Activated B cell treated with CpG ODN at 0.5 μM for 24 hours (primary cell): ENCODE data around the gene LAMA3. TPM values are rescaled to one million over a fixed set of nuclear protein-coding genes. Genes with fewer than 3 reads are reported as not detected.

Experiments used
- ATAC-seq: fragments of 200-7000 bp; cut with Tn5 transposase; one replicate; pipeline ENCODE4 v1.10.0; 2021; ENCODE audit warnings: low read depth, mild to moderate bottlenecking, moderate library complexity
- CTCF ChIA-PET: fragments of 350-600 bp; sonication (Branson Sonifier 250); formaldehyde crosslinking; loops from one replicate; lab custom pipeline; 2021; ENCODE audit warnings: antibody characterized with exemption; lab: Charles Lee
- POLR2A ChIA-PET: fragments of 350-600 bp; sonication (Branson Sonifier 250); formaldehyde crosslinking; loops from one replicate; lab custom pipeline; 2021; ENCODE audit warnings: antibody characterized with exemption; lab: Charles Lee
- DNase-seq: peaks from one replicate; pipeline ENCODE4 v3.0.0; 2022
- H3K27ac Mint-ChIP-seq: one replicate; pipeline ENCODE4 v1.8.0; 2020; ENCODE audit warnings: mixed read lengths
- H3K27me3 Mint-ChIP-seq: one replicate; pipeline ENCODE4 v1.8.0; 2021; ENCODE audit warnings: mixed read lengths
- H3K36me3 Mint-ChIP-seq: one replicate; pipeline ENCODE4 v1.8.0; 2021; ENCODE audit warnings: low read depth, mixed read lengths
- H3K4me1 Mint-ChIP-seq: one replicate; pipeline ENCODE4 v1.8.0; 2021; ENCODE audit warnings: mixed read lengths
- H3K4me3 Mint-ChIP-seq: one replicate; pipeline ENCODE4 v1.8.0; 2020; ENCODE audit warnings: mild to moderate bottlenecking, mixed read lengths
- H3K9me3 Mint-ChIP-seq: one replicate; pipeline ENCODE4 v1.8.0; 2020; ENCODE audit warnings: mixed read lengths
- CTCF ChIP-seq: fragments of 200-600 bp; IDR thresholded peaks from one replicate; pipeline ENCODE4 v1.8.0; 2022; ENCODE audit warnings: antibody characterized with exemption, mild to moderate bottlenecking
- intact Hi-C: fragments of 100-400 bp; cut with micrococcal nuclease; formaldehyde crosslinking; loops from one replicate; pipeline ENCODE4 v1.15.1; 2024
- total RNA-seq: library from RNA; stranded (reverse); gene quantifications from 2 replicates; pipeline ENCODE4 v1.2.3, GENCODE V29; 2022

Gene LAMA3
- total RNA-seq, 1 donor from 2014 or later: not detected

DNA sequence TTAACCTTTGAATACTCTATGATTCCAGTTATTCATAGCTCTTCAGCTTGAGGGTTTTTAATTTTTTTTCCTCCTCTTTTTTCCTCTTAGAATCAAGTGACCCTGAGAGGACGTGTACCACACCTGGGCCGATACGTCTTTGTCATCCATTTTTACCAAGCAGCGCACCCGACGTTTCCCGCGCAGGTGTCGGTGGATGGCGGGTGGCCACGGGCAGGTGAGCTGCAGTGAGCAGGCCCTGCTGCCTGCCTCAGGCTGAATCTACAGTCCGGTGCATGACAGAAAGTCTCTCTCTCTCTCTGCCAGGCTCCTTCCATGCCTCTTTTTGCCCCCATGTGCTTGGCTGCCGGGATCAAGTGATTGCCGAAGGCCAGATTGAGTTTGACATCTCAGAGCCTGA, 153.1 kb downstream of the LAMA3 start:
- no peak for ATAC-seq
- intact Hi-C loops: no loop called here
- Mint-ChIP-seq H3K9me3 (no peaks in the 10 kb centered on the region), H3K27me3 (no peaks in the 10 kb centered on the region), H3K4me3 (no peak overlapping the region), H3K4me1 (peaks cover 12% of the 10 kb centered on the region), H3K27ac (no peak overlapping the region), H3K36me3 (no peaks in the 10 kb centered on the region)
- DNase-seq: no peak
- CTCF ChIA-PET: no interaction called here
- no peak for TF ChIP-seq CTCF
- POLR2A ChIA-PET: no interaction called here

GRCh38 chr18:23844991-23845680, 155.9 kb downstream of the LAMA3 start:
- H3K27me3 Mint-ChIP-seq: no peaks in the 10 kb centered on the region
- ATAC-seq (no peak), DNase-seq (no peak)
- POLR2A ChIA-PET: no interaction called here
- H3K36me3 Mint-ChIP-seq: no peaks in the 10 kb centered on the region
- CTCF ChIA-PET: no interaction called here
- no peaks in the 10 kb centered on the region for H3K9me3 Mint-ChIP-seq
- TF ChIP-seq CTCF: no peak
- H3K4me3 Mint-ChIP-seq: no peak overlapping the region
- no peak overlapping the region for H3K27ac Mint-ChIP-seq
- intact Hi-C loops: no loop called here
- H3K4me1 Mint-ChIP-seq: no peaks in the 10 kb centered on the region

DNA sequence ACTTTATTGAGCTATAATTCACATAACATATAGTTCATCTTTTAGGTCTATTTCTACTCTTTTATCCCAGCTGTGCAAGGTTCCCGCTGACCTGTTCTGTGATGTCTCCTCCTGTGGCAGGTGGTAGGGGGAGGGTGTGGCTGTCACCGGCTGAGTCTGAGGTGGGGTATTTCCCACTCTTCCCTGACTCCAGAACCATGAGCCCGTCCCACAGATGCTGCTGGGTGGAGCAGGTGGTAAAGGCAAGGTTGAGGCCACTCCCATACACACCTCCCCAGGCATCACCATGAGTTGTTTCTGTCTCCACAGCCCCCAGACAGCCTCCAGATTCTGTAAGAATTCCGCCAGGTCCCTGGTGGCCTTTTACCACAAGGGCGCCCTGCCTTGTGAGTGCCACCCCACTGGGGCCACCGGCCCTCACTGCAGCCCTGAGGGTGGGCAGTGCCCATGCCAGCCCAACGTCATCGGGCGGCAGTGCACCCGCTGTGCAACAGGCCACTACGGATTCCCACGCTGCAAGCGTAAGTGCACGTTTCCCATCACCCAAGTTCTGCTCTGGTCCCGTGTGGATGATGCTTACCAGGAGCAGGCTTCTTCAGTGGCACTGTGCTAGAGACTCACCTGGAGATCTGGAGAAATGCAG, 156.9 kb downstream of the LAMA3 start:
- TF ChIP-seq CTCF: no peak
- H3K4me3 Mint-ChIP-seq: no peak overlapping the region
- DNase-seq (no peak), ATAC-seq (no peak)
- CTCF ChIA-PET: no interaction called here
- H3K27me3 Mint-ChIP-seq: no peaks in the 10 kb centered on the region
- no peak overlapping the region for H3K27ac Mint-ChIP-seq
- H3K36me3 Mint-ChIP-seq: no peaks in the 10 kb centered on the region
- no peaks in the 10 kb centered on the region for H3K4me1 Mint-ChIP-seq
- POLR2A ChIA-PET: no interaction called here
- no peaks in the 10 kb centered on the region for H3K9me3 Mint-ChIP-seq
- intact Hi-C loops: no loop called here

DNA sequence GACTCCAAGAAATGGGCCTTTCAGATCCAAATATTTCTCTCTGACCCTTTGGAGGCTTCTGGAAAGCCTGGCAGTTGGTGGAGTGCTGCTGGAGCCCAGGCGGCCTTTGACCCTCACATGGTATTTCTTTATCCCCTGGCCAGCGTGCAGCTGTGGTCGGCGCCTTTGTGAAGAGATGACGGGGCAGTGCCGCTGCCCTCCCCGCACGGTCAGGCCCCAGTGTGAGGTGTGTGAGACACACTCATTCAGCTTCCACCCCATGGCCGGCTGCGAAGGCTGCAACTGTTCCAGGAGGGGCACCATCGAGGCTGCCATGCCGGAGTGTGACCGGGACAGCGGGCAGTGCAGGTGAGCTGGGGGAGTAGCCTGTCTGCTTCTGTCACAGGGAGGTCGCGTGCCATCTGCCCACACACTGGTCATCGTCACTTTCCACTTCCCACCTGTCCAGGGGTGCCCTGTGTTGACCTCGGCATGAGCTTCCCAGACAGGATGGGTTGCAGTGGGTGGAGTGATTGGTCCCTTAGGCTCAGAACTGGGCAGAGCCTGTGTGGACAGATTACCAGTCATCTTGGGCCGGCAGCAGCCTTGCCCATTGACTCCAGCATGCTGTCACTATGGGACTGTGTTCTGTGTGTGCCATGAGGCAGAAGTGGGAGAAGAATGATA, 158.2 kb downstream of the LAMA3 start:
- no peaks in the 10 kb centered on the region for H3K27me3 Mint-ChIP-seq
- ChIA-PET POLR2A (no interaction called here), CTCF (no interaction called here)
- no peaks in the 10 kb centered on the region for H3K9me3 Mint-ChIP-seq
- H3K27ac Mint-ChIP-seq: no peak overlapping the region
- intact Hi-C loops: no loop called here
- TF ChIP-seq CTCF: no peak
- H3K36me3 Mint-ChIP-seq: no peaks in the 10 kb centered on the region
- peaks cover 10% of the 10 kb centered on the region for H3K4me1 Mint-ChIP-seq
- DNase-seq: no peak
- no peak overlapping the region for H3K4me3 Mint-ChIP-seq
- no peak for ATAC-seq

GRCh38 chr18:23849141-23849540, 159.9 kb downstream of the LAMA3 start:
- Mint-ChIP-seq H3K27ac (no peak overlapping the region), H3K27me3 (no peaks in the 10 kb centered on the region), H3K9me3 (no peaks in the 10 kb centered on the region), H3K4me3 (no peak overlapping the region), H3K36me3 (no peaks in the 10 kb centered on the region), H3K4me1 (peaks cover 17% of the 10 kb centered on the region)
- intact Hi-C loops: no loop called here
- TF ChIP-seq CTCF: no peak
- ATAC-seq (no peak), DNase-seq (no peak)
- ChIA-PET POLR2A (no interaction called here), CTCF (no interaction called here)
